Gastroesophageal sphincter (tissue), 4 donors: ENCODE measurements around the gene CHMP1B. TPM values are rescaled to one million over a fixed set of nuclear protein-coding genes. Genes with fewer than 3 reads are reported as not detected.

ENCODE experiments used
- ATAC-seq: fragments of 150-250 bp; one replicate; pipeline ENCODE4 v1.9.1; 2016; ENCODE audit warnings: mild to moderate bottlenecking, moderate library complexity
- H3K27ac ChIP-seq, 4 donors: fragments of 200-600 bp; sonication (generic) in 3 of 4; 1 replicate in 3 of 4; 2 replicates in 1 of 4; pipeline ENCODE4 v1.5.1; 2016 to 2019
- H3K27me3 ChIP-seq: fragments of 200-600 bp; sonication (generic); one replicate; pipeline ENCODE4 v1.5.1; 2019
- H3K36me3 ChIP-seq, 2 donors: fragments of 200-600 bp; sonication (generic); one replicate each; pipeline ENCODE4 v1.5.1; 2019; ENCODE audit warnings: control low read depth in 1 of 2
- H3K4me1 ChIP-seq, 3 donors: fragments of 200-600 bp; sonication (generic); 1 replicate in 2 of 3; 2 replicates in 1 of 3; pipeline ENCODE4 v1.5.1; 2016 to 2019; ENCODE audit warnings: control low read depth in 2 of 3
- H3K4me3 ChIP-seq, 2 donors: fragments of 200-600 bp; sonication (generic); one replicate each; pipeline ENCODE4 v1.5.1; 2019; ENCODE audit warnings: mild to moderate bottlenecking in 1 of 2, moderate library complexity in 1 of 2
- H3K9me3 ChIP-seq, 3 donors: fragments of 200-600 bp; sonication (generic); one replicate each; pipeline ENCODE4 v1.5.1; 2017 to 2019; ENCODE audit warnings: control low read depth in 2 of 3
- EP300 ChIP-seq: sonication (generic); formaldehyde crosslinking; IDR thresholded peaks from one replicate; pipeline ENCODE4 v1.6.1; 2017; ENCODE audit warnings: antibody characterized with exemption, mild to moderate bottlenecking
- POLR2A ChIP-seq, 2 donors: fragments of 450-650 bp; IDR thresholded peaks; one replicate each; pipeline ENCODE4 v1.6.1; 2017; ENCODE audit warnings: antibody characterized with exemption in 2 of 2, mild to moderate bottlenecking in 2 of 2, moderate library complexity in 1 of 2
- POLR2AphosphoS5 ChIP-seq: sonication (generic); formaldehyde crosslinking; IDR thresholded peaks from one replicate; pipeline ENCODE4 v1.6.1; 2017; ENCODE audit warnings: antibody characterized with exemption
- WGBS, 2 donors: methylation state at CpG; one replicate each; pipeline ENCODE4 v1.1.5; 2018; ENCODE audit warnings: low coverage in 1 of 2; 5-methylcytosine and 5-hydroxymethylcytosine counted together
- total RNA-seq, 4 donors: library from RNA; depleted of rRNA; stranded (reverse); fragments of >200 nt; gene quantifications; one replicate each; pipeline ENCODE4 v1.1.0, GENCODE V29; 2016
- TF ChIP-seq, protein P1 (sequence below), 4 experiments: fragments of 200-600 bp in 2 of 4; fragments of 450-650 bp in 2 of 4; sonication (generic) in 1 of 4; IDR thresholded peaks; one replicate each; pipeline ENCODE4 v1.5.1; 2017 to 2019; ENCODE audit warnings: antibody characterized with exemption in 4 of 4, mild to moderate bottlenecking in 2 of 4, moderate library complexity in 2 of 4

Gene CHMP1B
- total RNA-seq, 4 donors from 2014 or later: 46.0 to 71.6 (median 52.8) TPM

DNA sequence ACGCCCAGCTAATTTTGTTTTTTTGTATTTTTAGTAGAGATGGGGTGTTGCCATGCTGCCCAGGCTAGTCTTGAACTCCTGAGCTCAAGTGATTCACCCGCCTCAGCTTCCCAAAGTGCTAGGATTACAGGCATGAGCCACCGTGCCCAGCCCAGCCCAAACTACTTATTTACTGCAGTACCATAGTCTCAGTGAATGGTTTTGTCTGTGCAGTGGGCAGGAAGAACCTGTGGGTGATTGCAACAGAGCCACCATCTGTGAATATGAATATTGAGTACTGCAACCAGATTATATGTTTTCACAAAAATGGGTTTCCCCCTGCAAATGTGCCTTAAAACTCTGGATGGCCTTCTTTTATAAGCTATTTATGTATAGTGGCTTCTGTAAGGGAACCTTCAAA, 47.9 kb downstream of the CHMP1B start:
- Histone ChIP-seq H3K4me3 (no peak overlapping the region), H3K27ac (no peak overlapping the region), H3K27me3 (no peaks in the 10 kb centered on the region), H3K9me3 (no peaks in the 10 kb centered on the region), H3K36me3 (peaks cover 0 to 63% of the 10 kb centered on the region in 2 donors), H3K4me1 (no peaks in the 10 kb centered on the region)
- WGBS, 2 donors: 83 to 86% methylated on average over 2 to 3 of the region's 3 CpGs
- TF ChIP-seq EP300 (no peak), POLR2AphosphoS5 (no peak), POLR2A (IDR thresholded peaks at IDR 0.05) (no peak)
- TF ChIP-seq, protein P1, sequence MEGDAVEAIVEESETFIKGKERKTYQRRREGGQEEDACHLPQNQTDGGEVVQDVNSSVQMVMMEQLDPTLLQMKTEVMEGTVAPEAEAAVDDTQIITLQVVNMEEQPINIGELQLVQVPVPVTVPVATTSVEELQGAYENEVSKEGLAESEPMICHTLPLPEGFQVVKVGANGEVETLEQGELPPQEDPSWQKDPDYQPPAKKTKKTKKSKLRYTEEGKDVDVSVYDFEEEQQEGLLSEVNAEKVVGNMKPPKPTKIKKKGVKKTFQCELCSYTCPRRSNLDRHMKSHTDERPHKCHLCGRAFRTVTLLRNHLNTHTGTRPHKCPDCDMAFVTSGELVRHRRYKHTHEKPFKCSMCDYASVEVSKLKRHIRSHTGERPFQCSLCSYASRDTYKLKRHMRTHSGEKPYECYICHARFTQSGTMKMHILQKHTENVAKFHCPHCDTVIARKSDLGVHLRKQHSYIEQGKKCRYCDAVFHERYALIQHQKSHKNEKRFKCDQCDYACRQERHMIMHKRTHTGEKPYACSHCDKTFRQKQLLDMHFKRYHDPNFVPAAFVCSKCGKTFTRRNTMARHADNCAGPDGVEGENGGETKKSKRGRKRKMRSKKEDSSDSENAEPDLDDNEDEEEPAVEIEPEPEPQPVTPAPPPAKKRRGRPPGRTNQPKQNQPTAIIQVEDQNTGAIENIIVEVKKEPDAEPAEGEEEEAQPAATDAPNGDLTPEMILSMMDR (IDR thresholded peaks at IDR 0.05): no peak
- ATAC-seq: no peak

DNA sequence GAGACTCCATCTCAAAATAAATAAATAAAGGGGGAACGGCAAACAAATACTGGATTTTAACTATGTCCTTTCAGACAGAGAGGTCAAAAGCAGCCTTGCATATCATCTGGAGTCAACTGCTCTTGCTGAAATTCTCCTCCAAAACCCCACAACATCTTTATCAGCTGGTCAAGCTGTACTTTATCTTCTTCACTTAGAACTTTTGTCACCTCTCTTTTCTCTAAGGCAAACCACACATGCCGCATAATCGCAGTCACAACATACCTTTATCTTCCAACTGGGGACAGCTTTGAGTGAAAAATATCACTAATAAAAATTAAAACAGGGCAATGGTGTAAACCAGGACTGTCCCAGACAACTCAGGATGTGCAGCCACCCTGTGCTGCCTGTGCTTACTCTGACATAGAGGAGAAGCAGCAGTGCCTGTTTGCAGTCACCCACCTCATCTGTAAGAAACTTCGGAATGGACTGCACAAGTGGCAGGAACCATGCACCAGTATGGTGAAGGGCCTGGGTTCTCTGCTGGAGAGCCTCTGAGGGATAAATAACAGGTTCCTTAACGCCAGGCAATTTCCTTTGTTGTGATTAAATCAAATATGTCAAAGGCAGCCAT, 50.7 kb downstream of the CHMP1B start:
- Histone ChIP-seq H3K36me3 (peaks cover 0 to 49% of the 10 kb centered on the region in 2 donors), H3K4me3 (no peak overlapping the region), H3K4me1 (peaks cover 0 to 2% (median 0%) of the 10 kb centered on the region in 3 donors), H3K27ac (no peak overlapping the region), H3K9me3 (no peaks in the 10 kb centered on the region), H3K27me3 (no peaks in the 10 kb centered on the region)
- TF ChIP-seq POLR2AphosphoS5: no peak
- TF ChIP-seq, protein P1 (IDR thresholded peaks at IDR 0.05): no peak
- TF ChIP-seq POLR2A (IDR thresholded peaks at IDR 0.05): no peak
- no peak for TF ChIP-seq EP300
- no peak for ATAC-seq
- 68 to 74% methylated on average over 2 to 3 of the region's 5 CpGs for WGBS, 2 donors

DNA sequence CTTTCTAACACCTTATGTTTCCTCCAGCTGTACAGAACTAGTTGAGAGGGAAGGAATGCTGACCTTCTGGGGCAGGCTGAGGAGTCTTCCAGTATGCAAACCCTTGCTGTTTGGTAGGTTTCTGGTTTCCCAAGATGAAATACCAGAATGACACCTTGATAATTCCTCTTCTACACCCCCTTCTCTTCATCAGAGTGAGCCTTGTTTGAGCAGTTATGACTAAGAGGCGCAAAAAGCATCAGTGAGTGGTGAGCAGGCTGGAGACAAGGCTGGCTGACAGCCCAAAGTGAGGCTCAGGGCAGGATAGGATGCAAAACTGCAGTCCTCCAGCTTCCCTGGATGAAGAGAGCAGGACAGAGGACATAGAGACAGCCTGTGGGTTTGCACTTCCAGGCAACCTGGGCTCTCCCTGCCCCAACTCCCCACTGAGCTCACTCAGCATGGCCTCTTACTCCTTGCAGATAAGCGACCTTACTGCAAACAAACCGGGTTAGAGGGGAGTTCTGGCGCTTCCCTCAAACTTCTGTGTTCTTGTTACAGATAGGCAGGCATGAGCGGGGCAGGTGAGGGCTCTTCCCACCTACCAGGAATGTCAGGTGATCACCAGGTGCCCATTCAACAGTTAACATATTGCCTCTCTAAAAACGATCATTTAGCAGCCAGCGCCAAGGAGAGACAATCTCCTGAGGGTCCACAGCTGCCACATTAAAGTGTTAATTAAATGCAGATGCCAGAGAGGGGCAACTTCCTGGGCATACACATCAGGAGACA, 51.5 kb downstream of the CHMP1B start:
- no peak for ATAC-seq
- TF ChIP-seq POLR2A (IDR thresholded peaks at IDR 0.05) (no peak), POLR2AphosphoS5 (no peak), EP300 (no peak)
- TF ChIP-seq, protein P1 (IDR thresholded peaks at IDR 0.05): no peak
- H3K9me3 ChIP-seq: no peaks in the 10 kb centered on the region
- WGBS, 2 donors: 75% methylated on average over 1 of the region's 7 CpGs; no CpG with 5 or more reads in 1 of the 2 donors
- H3K27me3 ChIP-seq: no peaks in the 10 kb centered on the region
- H3K27ac ChIP-seq: no peak overlapping the region
- H3K4me3 ChIP-seq: no peak overlapping the region
- peaks cover 0 to 49% of the 10 kb centered on the region in 2 donors for H3K36me3 ChIP-seq
- peaks cover 3 to 10% (median 5%) of the 10 kb centered on the region in 3 donors for H3K4me1 ChIP-seq

Other genes with a start within 250 kb of the CHMP1B start
- not detected for gene SLC35G4, start 241.8 kb upstream of the CHMP1B start, total RNA-seq
- gene GNAL, start 162.1 kb upstream of the CHMP1B start, total RNA-seq: 10 to 100 TPM; 13.5 to 24.6 (median 19.9) TPM
- 10 to 100 TPM; 19.5 to 33.8 (median 21.4) TPM for gene MPPE1, start 56.9 kb downstream of the CHMP1B start, total RNA-seq
- gene IMPA2, start 130.1 kb downstream of the CHMP1B start, total RNA-seq: 100 to 1,000 TPM; 112 to 385 (median 215) TPM
- gene ANKRD62, start 242.4 kb downstream of the CHMP1B start, total RNA-seq: not detected